ENCODE measurements around the gene PREX1.
"Not testable (repeated sequence)": the region's sequence is repeated elsewhere in the genome, so short reads cannot be mapped to it uniquely, and the experiment has no call there.

Gene PREX1

GRCh38 chr20:48612335-48612734 is 215.5 kb downstream of the PREX1 start:
- no peak for DNase-seq

GRCh38 chr20:48610996-48611395 is 216.8 kb downstream of the PREX1 start:
- DNase-seq = no peak

DNA sequence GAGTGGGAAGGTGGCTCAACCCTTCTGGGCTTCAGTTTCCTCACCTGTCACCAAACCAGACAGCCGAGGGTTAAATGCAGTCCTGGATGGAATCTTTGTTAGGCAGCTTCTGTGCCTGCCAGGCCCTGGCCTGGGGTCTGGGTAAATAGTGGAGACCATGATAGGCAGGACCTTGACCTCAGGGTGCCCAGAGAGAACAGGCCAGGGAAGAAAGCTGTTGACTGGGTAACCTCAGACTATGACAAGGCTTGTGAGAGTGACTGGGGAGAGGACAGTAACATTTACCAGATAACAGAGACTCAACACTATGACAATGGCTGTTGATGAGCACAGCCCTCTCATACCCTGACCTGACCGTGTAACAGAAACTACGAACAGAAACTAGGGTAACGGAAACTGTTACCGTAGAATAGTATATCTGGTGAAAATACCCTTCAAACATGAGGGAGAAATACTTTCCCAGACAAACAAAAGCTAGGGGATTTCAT is 218.3 kb downstream of the PREX1 start:
- no peak for DNase-seq

GRCh38 chr20:48608756-48609155 is 219.0 kb downstream of the PREX1 start:
- no peak for DNase-seq

- DNase-seq = no peak
Observed at GRCh38 chr20:48607544-48607865, 220.3 kb downstream of the PREX1 start.

DNA sequence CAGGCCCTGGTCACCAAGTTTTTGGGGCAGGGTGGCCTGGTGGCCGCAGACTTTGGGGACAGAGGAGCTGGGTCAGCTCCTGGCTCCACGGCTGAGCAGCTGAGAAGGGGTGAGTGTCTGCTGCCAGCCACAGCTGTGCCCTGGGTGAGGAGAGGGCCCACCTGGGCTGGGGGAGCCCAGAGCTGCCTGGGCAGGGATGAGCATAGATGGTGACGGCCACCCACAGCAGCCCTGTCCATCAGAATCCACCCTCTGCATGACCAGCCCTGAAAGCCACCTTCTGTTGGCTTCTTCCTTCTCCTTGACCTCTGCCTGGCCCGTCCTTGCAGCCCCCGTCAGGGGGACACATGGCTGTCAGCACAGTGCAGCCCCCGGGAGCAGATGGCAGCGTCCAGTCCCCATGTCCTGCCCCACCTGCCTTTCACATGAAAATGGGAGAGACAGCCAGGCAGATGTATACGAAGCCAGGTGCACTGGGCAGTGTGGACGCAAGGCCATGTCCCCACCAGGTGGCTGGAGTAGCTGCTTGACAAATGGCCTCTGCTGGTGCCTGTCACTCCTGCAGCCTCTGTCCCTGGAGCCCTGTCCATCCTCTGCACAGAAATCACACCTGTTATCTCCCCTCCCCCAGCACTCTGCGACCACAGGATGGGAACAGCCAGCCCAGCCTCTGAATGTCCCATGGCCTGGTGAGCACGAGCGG is 220.8 kb downstream of the PREX1 start:
- no peak for DNase-seq

GRCh38 chr20:48606172-48606840 is 221.5 kb downstream of the PREX1 start:
- DNase-seq = no peak

- no peak for DNase-seq
Observed at GRCh38 chr20:48605364-48606171, 222.2 kb downstream of the PREX1 start.

GRCh38 chr20:48604936-48605335 is 222.9 kb downstream of the PREX1 start:
- no peak for DNase-seq

DNA sequence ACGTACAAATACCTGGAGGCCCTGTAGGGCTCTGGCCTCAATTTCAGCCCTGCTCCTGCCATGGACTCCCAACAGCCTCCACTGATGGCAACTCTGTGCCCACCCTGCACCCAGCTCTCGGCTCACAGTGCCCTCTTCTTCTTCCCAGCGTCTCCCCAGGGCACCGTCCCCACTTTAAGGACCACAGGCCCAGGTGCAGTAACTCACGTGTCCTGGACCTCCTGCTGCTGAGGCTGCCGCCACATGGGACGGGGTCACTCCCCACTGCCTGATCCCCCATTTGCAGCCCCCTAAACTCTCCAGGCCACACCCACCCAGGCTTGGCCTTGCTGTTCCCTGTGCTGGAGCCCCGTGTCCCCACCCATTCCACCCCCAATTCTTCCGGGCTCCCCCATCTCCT is 223.4 kb downstream of the PREX1 start:
- no peak for DNase-seq

DNA sequence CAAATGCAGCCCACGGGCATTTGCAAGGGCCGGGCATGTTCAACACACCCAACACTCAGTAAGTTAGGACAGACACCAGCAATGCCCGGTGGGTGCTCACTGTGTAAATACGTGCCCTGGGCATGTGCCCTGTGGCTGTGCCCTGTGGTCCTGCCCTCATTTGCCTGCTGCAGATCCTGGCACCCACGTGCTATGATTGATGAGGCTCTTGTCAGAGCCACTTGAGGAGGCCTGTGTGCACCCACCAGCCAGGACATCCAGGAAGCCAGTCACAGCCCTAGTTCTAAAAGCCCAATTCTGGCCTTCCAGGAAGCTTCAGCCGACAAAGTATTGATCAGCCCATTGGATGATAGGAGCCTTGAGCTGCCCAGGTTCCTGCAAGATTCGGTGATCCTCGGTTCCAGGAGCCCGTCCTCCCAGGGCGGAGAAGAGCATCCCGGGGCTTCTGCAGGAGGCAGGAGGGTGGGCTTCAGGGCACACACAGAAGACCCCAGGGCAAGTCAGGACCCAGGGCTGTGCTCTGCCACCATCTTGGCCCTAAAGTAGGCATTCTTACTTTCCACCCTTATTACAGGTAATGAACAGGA is 223.9 kb downstream of the PREX1 start:
- no peak for DNase-seq

DNA sequence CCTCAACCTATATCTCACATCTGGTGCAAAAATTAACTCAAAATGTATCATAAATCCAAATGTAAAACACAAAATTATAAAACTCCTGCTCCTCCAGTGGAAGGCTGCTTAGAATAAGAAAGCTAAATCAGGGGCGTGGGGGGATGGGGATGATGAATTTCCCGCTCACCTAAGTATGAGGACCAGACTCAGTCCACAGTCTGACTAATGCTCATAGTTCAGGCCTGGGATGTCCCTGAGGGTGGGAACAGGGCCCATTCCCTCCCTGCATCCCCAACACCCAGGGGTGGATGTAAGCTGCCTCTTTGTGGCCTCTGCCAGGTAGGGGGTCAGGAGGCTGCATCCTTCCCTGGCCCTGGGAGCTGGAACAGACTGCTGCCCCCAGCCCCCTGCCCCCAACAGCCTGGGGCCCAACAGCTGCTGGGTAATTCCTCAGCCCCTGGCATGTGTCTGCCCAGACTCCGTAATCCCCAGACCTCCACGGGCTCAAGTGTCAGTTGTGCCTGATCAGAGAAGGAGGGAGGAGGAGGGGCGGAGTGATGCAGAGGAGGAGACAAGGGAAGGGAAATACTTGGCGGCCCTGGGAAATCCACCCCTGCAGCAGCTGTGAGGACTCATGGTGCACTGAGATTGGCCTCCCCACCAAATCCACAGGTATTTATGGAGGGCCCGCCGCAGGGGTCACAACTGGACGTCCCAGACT is 224.5 kb downstream of the PREX1 start:
- DNase-seq = no peak

DNA sequence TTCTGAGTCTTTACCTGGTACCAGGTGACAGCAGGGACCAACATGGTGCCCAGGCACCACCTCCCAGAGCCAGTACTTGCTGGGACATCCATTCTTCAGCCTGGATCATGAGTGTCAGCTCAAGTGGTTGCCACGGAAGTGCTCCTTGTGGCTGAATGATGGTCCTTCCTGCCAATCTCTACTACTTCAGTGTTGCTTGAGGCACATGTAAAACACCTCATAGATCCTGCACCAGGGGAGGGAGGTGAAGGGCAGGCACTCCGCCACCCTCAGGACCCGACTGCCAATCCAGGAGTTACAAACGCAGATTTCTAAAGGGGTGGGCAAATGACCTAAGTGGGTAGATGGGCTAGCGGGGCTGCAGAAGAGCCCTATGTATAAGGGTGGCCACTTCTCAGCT is 226.0 kb downstream of the PREX1 start:
- no peak for DNase-seq

DNA sequence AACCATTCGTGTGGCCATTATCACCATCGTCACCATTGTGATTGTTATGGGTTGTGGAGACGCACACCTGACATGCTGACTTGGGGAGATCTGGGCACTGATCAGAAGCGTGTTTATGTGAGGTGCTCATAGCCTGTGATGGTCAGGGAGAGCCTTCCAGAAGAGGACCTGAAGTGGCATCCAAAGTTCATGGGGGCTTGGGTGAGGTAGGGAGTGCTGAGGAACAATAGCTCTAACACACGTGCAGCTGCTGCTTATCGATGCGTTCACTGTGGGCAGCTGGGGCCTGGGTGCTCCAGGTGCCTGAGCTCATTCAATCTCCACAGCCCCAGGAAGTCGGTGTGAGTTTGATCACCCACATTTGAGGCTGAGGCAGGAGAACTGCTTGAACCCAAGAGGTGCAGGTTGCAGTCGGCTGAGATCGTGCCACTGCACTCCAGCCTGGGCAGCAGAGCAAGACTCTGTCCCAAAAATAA is 227.3 kb downstream of the PREX1 start:
- DNase-seq = no peak

GRCh38 chr20:48599748-48600469 is 227.9 kb downstream of the PREX1 start:
- DNase-seq = no peak

- DNase-seq = no peak
Observed at GRCh38 chr20:48599106-48599747, 228.6 kb downstream of the PREX1 start.

GRCh38 chr20:48598303-48598941 is 229.4 kb downstream of the PREX1 start:
- DNase-seq = not testable (repeated sequence)

GRCh38 chr20:48597521-48598302 is 230.1 kb downstream of the PREX1 start:
- peak in 1 of 56 donors; percentile 0 for DNase-seq
